Endothelial cell of umbilical vein (primary cell): ENCODE measurements around the gene SLC4A11.

Experiments
- EZH2 ChIP-seq: IDR thresholded peaks from 2 replicates; pipeline ENCODE4 v1.6.1; 2012; ENCODE audit warnings: borderline replicate concordance, low read depth, mild to moderate bottlenecking, moderate library complexity, low read length, inconsistent platforms; ENCODE audit not compliant: severe bottlenecking
- FOS ChIP-seq: IDR thresholded peaks from 2 replicates; pipeline ENCODE4 v1.6.1; 2011; ENCODE audit warnings: mild to moderate bottlenecking, low read length, moderate library complexity, borderline replicate concordance; ENCODE audit not compliant: insufficient read depth
- GATA2 ChIP-seq: IDR thresholded peaks from 2 replicates; pipeline ENCODE4 v1.7.0; 2011; ENCODE audit warnings: low read depth, mild to moderate bottlenecking, moderate library complexity, mixed read lengths, low read length; ENCODE audit not compliant: insufficient read length, insufficient read depth
- POLR2A ChIP-seq: IDR thresholded peaks from 2 replicates; pipeline ENCODE4 v1.6.1; 2012; ENCODE audit warnings: low read depth, mild to moderate bottlenecking, control low read depth, low read length
- POLR2AphosphoS5 ChIP-seq: IDR thresholded peaks from 2 replicates; pipeline ENCODE4 v1.6.1; 2012; ENCODE audit warnings: low read depth, mild to moderate bottlenecking, control low read depth, low read length, moderate library complexity; ENCODE audit not compliant: insufficient read depth
- TF ChIP-seq, protein P1 (sequence below), 2 donors: IDR thresholded peaks; 1 replicate in 1 of 2; 2 replicates in 1 of 2; pipeline ENCODE4 v1.5.1; 2011; ENCODE audit warnings: low read length in 2 of 2, mild to moderate bottlenecking in 2 of 2, moderate library complexity in 2 of 2, control low read depth in 1 of 2, inconsistent platforms in 1 of 2, low read depth in 1 of 2; ENCODE audit not compliant: insufficient read depth in 1 of 2; ENCODE audit errors: extremely low read depth in 1 of 2
- TF ChIP-seq, protein P2 (sequence below): IDR thresholded peaks from 2 replicates; pipeline ENCODE4 v1.6.1; 2011; ENCODE audit not compliant: insufficient read depth, insufficient read length

DNA sequence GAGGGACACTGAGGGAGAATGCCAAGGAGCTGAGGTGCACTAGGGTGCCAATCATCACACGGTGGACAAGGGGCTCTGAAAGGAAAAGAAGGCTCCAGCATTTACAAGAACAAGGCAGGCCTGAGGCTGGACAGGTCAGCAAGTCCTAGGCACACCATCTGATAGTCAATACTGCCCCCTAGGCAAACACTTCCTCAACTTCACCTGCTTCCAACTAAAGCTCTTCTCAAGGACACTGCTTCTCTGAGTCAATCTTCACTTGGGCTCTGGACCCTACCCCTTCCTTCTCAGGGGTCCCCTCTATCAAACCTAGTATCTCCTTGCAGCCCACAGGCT lies 37.7 kb upstream of the SLC4A11 start:
- TF ChIP-seq, protein P1, sequence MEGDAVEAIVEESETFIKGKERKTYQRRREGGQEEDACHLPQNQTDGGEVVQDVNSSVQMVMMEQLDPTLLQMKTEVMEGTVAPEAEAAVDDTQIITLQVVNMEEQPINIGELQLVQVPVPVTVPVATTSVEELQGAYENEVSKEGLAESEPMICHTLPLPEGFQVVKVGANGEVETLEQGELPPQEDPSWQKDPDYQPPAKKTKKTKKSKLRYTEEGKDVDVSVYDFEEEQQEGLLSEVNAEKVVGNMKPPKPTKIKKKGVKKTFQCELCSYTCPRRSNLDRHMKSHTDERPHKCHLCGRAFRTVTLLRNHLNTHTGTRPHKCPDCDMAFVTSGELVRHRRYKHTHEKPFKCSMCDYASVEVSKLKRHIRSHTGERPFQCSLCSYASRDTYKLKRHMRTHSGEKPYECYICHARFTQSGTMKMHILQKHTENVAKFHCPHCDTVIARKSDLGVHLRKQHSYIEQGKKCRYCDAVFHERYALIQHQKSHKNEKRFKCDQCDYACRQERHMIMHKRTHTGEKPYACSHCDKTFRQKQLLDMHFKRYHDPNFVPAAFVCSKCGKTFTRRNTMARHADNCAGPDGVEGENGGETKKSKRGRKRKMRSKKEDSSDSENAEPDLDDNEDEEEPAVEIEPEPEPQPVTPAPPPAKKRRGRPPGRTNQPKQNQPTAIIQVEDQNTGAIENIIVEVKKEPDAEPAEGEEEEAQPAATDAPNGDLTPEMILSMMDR (IDR thresholded peaks at IDR 0.05; ENCODE audit: extremely low read depth in 1 of 2, insufficient read depth in 1 of 2, low read depth in 1 of 2, low read length in 2 of 2): peak; percentile 13 to 33
- TF ChIP-seq POLR2AphosphoS5 (no peak), FOS (no peak), EZH2 (no peak), POLR2A (no peak), GATA2 (no peak)
- TF ChIP-seq, protein P2, sequence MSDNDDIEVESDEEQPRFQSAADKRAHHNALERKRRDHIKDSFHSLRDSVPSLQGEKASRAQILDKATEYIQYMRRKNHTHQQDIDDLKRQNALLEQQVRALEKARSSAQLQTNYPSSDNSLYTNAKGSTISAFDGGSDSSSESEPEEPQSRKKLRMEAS: no peak
